ENCODE results near the gene ZNF48.

The ZNF48 gene

GRCh38 chr16:30444231-30445148 lies 49.3 kb downstream of the ZNF48 start:
- no peak for DNase-seq

- DNase-seq = no peak
Measured at GRCh38 chr16:30445149-30445407, 49.9 kb downstream of the ZNF48 start.

DNA sequence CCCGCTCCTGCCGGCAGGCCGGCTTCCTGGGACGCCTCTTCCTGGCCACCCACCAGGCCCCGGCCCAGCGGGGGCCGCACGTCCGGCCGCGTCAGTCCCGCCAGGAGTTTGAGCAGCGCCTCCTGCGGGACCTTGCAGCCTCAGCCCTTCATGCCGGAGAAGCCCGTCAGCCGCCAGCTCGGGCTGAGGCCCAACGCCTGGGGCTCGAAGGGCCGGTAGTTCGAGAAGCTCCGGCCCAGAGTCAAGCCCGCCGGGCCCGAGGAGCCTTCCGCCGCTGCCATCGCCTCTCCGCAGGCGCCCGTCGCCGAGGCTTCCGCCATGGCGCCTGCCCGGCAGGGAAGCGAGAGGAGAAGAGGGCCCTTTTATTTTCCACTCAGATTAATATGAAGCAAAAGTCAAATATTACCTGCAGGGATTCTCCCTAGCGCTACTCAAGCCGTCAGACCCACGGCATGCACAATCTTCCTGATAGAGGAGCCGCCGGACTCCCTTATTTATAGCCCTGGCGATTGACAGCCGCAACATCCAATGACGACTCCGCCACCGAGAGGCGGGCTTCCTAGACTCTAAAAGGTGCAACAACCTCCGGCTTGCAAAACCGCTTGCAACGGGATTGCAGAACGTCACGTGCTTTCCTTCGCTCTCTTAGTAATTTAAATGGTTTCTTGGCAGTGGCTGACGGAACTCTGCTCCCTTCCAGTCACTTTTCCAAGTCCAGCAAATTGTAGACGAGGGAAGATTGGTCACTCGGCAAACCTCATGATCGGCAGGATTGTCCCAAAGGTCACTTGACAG lies 50.4 kb downstream of the ZNF48 start, which contains the start of gene SEPHS2:
Gene SEPHS2 (minus strand): TSS at position 467 of the 795 bp plus-strand sequence. CDS start 147 bp downstream, at position 320.
- DNase-seq = peak; percentile 95 to 96

- DNase-seq = no peak
Measured at GRCh38 chr16:30446203-30446595, 51.0 kb downstream of the ZNF48 start.

DNA sequence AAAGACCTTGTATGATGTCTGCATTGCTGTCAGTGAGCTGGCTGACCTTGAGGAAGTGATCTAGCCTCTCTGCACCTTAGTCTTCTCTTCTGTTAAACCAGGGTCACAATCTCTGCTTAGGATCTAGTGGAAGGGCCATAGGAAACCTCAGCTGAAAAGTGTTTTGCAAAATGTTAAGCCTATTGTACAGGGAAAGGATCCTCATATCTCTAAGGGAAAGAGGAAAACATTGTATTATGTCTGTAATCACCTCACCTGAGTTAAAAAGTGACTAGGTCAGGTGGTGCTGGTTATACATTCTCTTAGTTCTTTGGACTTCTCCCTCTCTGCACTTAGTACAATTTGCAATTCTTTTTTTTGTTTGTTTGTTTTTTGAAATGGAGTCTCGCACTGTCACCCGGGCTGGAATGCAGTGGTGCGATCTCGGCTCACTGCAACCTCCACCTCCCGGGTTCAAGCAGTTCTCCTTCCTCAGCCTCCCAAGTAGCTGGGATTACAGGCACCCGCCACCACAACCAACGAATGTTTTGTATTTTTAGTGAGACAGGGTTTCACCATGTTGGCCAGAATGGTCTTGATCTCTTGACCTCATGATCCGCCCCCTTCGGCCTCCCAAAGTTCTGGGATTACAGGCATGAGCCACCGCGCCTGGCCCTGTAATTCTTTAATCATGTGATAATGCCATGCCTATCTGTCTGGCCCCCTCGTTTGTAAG lies 52.4 kb downstream of the ZNF48 start:
- DNase-seq = no peak

GRCh38 chr16:30449116-30449435 lies 53.9 kb downstream of the ZNF48 start:
- DNase-seq = no peak

Data from CD4-positive, alpha-beta T cell treated with Interleukin-1 beta for 1 hour (primary cell).